LHCN-M2 (cell line): ENCODE measurements around the gene TRPM3. TPM values are rescaled to one million over a fixed set of nuclear protein-coding genes. Genes with fewer than 3 reads are reported as not detected.
"Not testable (repeated sequence)": the region's sequence is repeated elsewhere in the genome, so short reads cannot be mapped to it uniquely, and the experiment has no call there.

Source experiments
- DNase-seq: peaks from one replicate; pipeline ENCODE4 v3.0.0-alpha.2; 2012; ENCODE audit warnings: low read depth
- total RNA-seq: library from RNA; depleted of rRNA; stranded (reverse); fragments of >200 nt; gene quantifications from 2 replicates; pipeline ENCODE4 v1.2.3, GENCODE V29; 2014

TRPM3 gene
- total RNA-seq, 1 experiment from 2014 or later, result 3.4 TPM

- no peak for DNase-seq
Observed at GRCh38 chr9:71001780-71002386, 119.5 kb downstream of the TRPM3 start.

GRCh38 chr9:70998962-70999361 lies 122.5 kb downstream of the TRPM3 start:
- DNase-seq, result peak; percentile 37

GRCh38 chr9:70995511-70995910 lies 125.9 kb downstream of the TRPM3 start:
- DNase-seq, result no peak

- DNase-seq, result no peak
Observed at GRCh38 chr9:70994582-70994981, 126.8 kb downstream of the TRPM3 start.

- DNase-seq, result peak; percentile 24
Observed at GRCh38 chr9:70988551-70988950, 132.9 kb downstream of the TRPM3 start.

- peak; percentile 59 for DNase-seq
Observed at GRCh38 chr9:70987986-70988385, 133.4 kb downstream of the TRPM3 start.

- no peak for DNase-seq
Observed at GRCh38 chr9:70986984-70987383, 134.4 kb downstream of the TRPM3 start.

- no peak for DNase-seq
Observed at GRCh38 chr9:70983723-70984295, 137.6 kb downstream of the TRPM3 start.

GRCh38 chr9:70981312-70981711 lies 140.1 kb downstream of the TRPM3 start:
- no peak for DNase-seq

- DNase-seq, result no peak
Observed at GRCh38 chr9:70979966-70980365, 141.5 kb downstream of the TRPM3 start.

GRCh38 chr9:70978085-70978484 lies 143.3 kb downstream of the TRPM3 start:
- no peak for DNase-seq

GRCh38 chr9:70975821-70976220 lies 145.6 kb downstream of the TRPM3 start:
- no peak for DNase-seq

GRCh38 chr9:70971723-70972122 lies 149.7 kb downstream of the TRPM3 start:
- DNase-seq, result no peak

GRCh38 chr9:70966380-70966779 lies 155.0 kb downstream of the TRPM3 start:
- not testable (repeated sequence) for DNase-seq

- DNase-seq, result no peak
Observed at GRCh38 chr9:70964861-70965260, 156.6 kb downstream of the TRPM3 start.

GRCh38 chr9:70963554-70963953 lies 157.9 kb downstream of the TRPM3 start:
- no peak for DNase-seq

GRCh38 chr9:70962761-70963440 lies 158.5 kb downstream of the TRPM3 start:
- DNase-seq, result peak; percentile 16

- no peak for DNase-seq
Observed at GRCh38 chr9:70959366-70959765, 162.1 kb downstream of the TRPM3 start.

- no peak for DNase-seq
Observed at GRCh38 chr9:70954596-70955143, 166.8 kb downstream of the TRPM3 start.

GRCh38 chr9:70954126-70954525 lies 167.3 kb downstream of the TRPM3 start:
- peak; percentile 92 for DNase-seq

- DNase-seq, result no peak
Observed at GRCh38 chr9:70951749-70952727, 169.4 kb downstream of the TRPM3 start.

GRCh38 chr9:70950270-70950669 lies 171.2 kb downstream of the TRPM3 start:
- DNase-seq, result no peak
